ENCODE data around the gene WHRN.

Gene WHRN

DNA sequence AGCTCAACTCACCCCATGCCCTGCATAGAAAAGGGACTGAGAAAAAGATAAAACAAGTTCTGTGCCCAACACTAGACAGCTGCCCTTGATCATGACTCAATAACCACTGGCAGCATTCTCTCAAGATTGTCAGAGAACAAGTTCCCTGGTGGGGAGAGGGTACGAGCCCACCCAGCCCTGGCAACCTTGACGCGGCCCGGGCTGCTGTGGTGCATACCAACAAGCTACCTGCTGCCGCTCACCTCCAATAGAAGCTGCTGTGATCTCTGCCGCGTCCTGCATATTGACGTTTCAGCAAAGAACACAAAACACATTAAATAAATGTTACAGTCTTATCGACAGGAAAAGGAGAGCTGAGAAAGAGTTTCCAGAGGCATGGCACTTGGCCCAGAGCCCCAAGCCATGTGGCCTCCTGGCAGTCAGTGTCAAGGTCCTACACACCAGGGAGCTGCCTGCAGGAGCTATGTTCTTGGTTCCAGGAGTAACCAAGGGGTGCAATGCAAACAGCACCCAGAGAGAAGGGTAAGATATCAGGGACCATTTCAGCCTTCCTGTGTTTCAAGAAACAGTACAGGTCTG is 28.3 kb downstream of the WHRN start:
- H3K4me1 ChIP-seq (ENCODE audit: control insufficient read depth, insufficient read depth, low read length) = no peaks in the 10 kb centered on the region
- no peaks in the 10 kb centered on the region for H3K9me3 ChIP-seq (ENCODE audit: control insufficient read depth, insufficient read depth, low read length)
- H3K36me3 ChIP-seq (ENCODE audit: control insufficient read depth, insufficient read depth, low read length) = no peaks in the 10 kb centered on the region
- no peaks in the 10 kb centered on the region for H3K27me3 ChIP-seq (ENCODE audit: control insufficient read depth, insufficient read depth, low read length)
- no peak overlapping the region for H3K9ac ChIP-seq (ENCODE audit: low read depth, low read length)
- H3K4me3 ChIP-seq (ENCODE audit: low read depth, low read length) = no peak overlapping the region

DNA sequence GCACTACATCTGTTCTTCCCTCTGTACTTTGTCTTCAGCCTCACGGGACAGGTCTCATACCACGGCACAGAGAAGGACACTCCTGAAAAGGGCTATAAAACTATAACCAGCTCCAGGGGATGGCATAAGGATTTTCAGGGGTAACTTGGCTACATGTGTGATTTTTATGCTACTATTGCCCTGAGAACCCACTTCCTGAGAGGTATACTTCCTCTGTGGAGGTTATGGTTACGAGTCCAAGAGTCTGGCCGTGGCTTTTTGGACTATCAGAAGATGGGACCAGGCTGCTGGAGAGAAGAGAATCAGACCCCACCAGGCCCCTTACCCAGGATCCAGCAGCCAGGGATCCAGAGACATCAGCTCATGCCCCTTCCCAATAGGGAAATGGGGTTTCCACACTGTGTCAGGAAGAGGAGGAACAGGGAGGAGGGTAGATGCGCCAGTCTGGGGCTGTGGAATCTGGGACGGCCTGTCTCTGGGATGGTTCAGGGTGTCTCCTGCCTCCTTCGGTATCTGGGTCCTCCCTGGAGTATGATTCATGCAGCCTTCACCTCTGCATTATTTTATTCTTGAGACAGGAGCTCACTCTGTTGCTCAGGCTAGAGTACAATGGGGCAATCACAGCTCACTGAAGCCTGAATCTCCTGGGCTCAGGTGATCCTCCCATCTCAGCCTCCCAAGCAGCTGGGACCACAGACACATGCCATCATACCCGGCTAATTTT is 29.7 kb downstream of the WHRN start:
- no peaks in the 10 kb centered on the region for H3K27me3 ChIP-seq (ENCODE audit: control insufficient read depth, insufficient read depth, low read length)
- no peaks in the 10 kb centered on the region for H3K9me3 ChIP-seq (ENCODE audit: control insufficient read depth, insufficient read depth, low read length)
- no peak overlapping the region for H3K9ac ChIP-seq (ENCODE audit: low read depth, low read length)

DNA sequence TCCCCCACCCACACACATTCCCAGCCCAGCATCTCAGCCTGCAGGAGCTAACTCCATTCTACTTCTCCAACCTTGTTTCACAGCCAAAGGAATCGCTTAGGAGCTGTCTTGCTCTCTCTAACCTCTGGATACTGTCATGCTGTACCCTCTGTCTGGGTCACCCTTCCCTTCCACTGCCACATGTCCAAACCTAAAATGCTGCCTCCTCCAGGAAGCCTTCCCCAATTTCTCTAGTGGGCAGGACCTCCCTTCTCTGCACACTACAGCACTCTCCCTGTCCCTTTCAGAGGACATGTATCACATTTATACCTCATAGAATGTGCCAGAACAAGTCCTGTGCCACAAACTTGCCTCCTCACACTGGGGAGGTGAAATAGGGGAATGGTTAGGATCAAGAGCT is 30.8 kb downstream of the WHRN start:
- H3K4me1 ChIP-seq (ENCODE audit: control insufficient read depth, insufficient read depth, low read length) = no peaks in the 10 kb centered on the region
- H3K4me3 ChIP-seq (ENCODE audit: low read depth, low read length) = no peak overlapping the region
- H3K9ac ChIP-seq (ENCODE audit: low read depth, low read length) = no peak overlapping the region
- H3K36me3 ChIP-seq (ENCODE audit: control insufficient read depth, insufficient read depth, low read length) = peaks cover 3% of the 10 kb centered on the region
- H3K27me3 ChIP-seq (ENCODE audit: control insufficient read depth, insufficient read depth, low read length) = no peaks in the 10 kb centered on the region
- no peaks in the 10 kb centered on the region for H3K9me3 ChIP-seq (ENCODE audit: control insufficient read depth, insufficient read depth, low read length)

More for the DNA sequence above, 29.7 kb downstream of the WHRN start:
- Histone ChIP-seq H3K4me3 (ENCODE audit: low read depth, low read length) (no peak overlapping the region), H3K36me3 (ENCODE audit: control insufficient read depth, insufficient read depth, low read length) (no peaks in the 10 kb centered on the region), H3K4me1 (ENCODE audit: control insufficient read depth, insufficient read depth, low read length) (no peaks in the 10 kb centered on the region)

DNA sequence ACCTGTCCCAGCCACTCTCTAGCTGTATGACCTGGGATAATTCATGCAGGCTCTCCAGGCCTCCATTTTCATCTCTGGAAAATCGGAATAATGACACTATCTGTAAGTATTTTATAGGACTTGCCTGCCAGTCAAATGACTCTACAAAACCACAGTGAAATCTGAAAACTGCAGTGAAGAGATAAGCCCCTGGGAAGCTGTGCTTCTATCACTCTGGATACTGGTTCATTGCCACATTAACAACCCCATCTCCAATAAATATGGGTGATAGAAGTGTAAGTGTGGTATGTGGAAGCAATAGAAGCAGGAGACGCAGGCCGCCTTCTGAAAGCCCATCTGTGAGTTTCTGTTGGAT is 31.8 kb downstream of the WHRN start:
- Histone ChIP-seq H3K4me3 (ENCODE audit: low read depth, low read length) (no peak overlapping the region), H3K36me3 (ENCODE audit: control insufficient read depth, insufficient read depth, low read length) (peaks cover 8% of the 10 kb centered on the region), H3K4me1 (ENCODE audit: control insufficient read depth, insufficient read depth, low read length) (no peaks in the 10 kb centered on the region), H3K9me3 (ENCODE audit: control insufficient read depth, insufficient read depth, low read length) (no peaks in the 10 kb centered on the region), H3K27me3 (ENCODE audit: control insufficient read depth, insufficient read depth, low read length) (no peaks in the 10 kb centered on the region), H3K9ac (ENCODE audit: low read depth, low read length) (no peak overlapping the region)

DNA sequence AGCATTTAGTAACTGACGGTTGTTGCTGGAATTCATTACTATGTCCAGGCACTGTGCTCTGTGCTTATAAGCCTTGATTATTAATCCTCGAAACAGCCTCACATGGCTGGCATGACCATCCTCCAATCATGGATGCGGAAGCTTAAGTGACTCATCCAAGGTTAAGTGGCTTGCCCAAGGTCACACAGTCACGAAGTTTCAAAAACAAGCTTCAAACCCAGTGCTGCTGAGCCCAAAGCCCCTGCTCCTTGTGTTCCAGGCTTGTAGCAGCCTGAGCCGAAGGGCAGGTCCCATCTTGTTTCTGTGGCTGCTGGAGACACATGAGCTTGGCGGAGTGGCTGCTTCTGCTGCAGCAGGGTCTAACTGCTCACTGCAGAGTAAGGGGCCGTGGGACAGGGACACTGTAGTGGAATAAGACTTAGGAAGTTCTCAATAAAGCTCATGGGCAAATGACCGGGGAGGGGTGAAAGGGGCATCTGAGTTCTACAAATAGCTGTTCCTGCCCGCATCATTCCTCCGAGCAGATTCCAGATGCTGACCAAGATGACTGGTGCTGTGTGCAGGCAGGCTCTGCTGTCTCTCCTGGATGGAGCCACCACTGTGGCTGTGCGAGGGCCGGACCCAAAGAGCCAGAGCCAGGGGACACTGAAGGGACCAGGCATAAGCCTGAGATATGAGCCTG is 32.4 kb downstream of the WHRN start:
- peaks cover 8% of the 10 kb centered on the region for H3K36me3 ChIP-seq (ENCODE audit: control insufficient read depth, insufficient read depth, low read length)
- no peaks in the 10 kb centered on the region for H3K4me1 ChIP-seq (ENCODE audit: control insufficient read depth, insufficient read depth, low read length)
- no peaks in the 10 kb centered on the region for H3K9me3 ChIP-seq (ENCODE audit: control insufficient read depth, insufficient read depth, low read length)
- H3K27me3 ChIP-seq (ENCODE audit: control insufficient read depth, insufficient read depth, low read length) = no peaks in the 10 kb centered on the region
- H3K9ac ChIP-seq (ENCODE audit: low read depth, low read length) = no peak overlapping the region
- H3K4me3 ChIP-seq (ENCODE audit: low read depth, low read length) = no peak overlapping the region

DNA sequence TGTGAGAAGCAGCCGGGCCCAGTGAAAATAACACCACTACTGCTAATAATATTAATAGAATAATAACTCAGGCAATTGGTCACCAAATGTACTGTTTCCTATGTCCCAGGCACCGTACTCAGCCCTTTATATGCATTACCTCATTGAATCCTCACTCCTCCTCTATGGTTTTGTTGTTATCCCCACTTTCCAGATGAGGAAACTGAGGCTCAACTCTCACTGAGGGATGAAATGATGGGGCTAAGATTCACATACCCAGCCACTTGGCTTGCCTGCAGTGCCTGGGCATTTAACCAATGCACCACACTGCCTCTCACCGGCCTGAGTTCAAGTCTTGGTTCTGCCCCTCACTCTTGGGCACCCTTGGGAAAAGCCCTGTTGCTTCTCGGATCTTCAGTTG is 34.1 kb downstream of the WHRN start:
- H3K4me1 ChIP-seq (ENCODE audit: control insufficient read depth, insufficient read depth, low read length) = no peaks in the 10 kb centered on the region
- no peak overlapping the region for H3K9ac ChIP-seq (ENCODE audit: low read depth, low read length)
- no peaks in the 10 kb centered on the region for H3K27me3 ChIP-seq (ENCODE audit: control insufficient read depth, insufficient read depth, low read length)
- no peak overlapping the region for H3K4me3 ChIP-seq (ENCODE audit: low read depth, low read length)
- H3K36me3 ChIP-seq (ENCODE audit: control insufficient read depth, insufficient read depth, low read length) = peaks cover 8% of the 10 kb centered on the region
- H3K9me3 ChIP-seq (ENCODE audit: control insufficient read depth, insufficient read depth, low read length) = no peaks in the 10 kb centered on the region

DNA sequence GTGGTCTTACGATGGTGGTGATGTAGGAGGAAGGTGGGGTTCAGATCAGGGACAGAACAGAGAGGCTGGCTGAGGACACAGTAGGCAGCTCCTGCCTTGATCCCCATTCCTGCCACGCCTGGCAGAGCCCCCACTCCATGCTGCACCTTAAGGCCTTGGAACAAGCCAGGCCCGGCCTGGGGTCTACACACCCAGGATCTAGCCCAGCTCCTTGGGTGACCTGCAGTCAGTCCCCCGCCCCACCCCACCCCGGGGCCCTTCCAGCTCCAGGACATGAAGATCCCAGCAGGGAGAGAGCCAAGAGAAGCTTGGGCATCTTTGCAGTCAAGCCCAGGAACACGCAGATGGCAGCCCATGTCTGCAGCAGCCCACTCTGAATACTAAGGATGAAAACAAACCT is 34.7 kb downstream of the WHRN start:
- Histone ChIP-seq H3K9ac (ENCODE audit: low read depth, low read length) (no peak overlapping the region), H3K27me3 (ENCODE audit: control insufficient read depth, insufficient read depth, low read length) (no peaks in the 10 kb centered on the region), H3K36me3 (ENCODE audit: control insufficient read depth, insufficient read depth, low read length) (peaks cover 8% of the 10 kb centered on the region), H3K4me1 (ENCODE audit: control insufficient read depth, insufficient read depth, low read length) (no peaks in the 10 kb centered on the region), H3K9me3 (ENCODE audit: control insufficient read depth, insufficient read depth, low read length) (no peaks in the 10 kb centered on the region), H3K4me3 (ENCODE audit: low read depth, low read length) (no peak overlapping the region)

DNA sequence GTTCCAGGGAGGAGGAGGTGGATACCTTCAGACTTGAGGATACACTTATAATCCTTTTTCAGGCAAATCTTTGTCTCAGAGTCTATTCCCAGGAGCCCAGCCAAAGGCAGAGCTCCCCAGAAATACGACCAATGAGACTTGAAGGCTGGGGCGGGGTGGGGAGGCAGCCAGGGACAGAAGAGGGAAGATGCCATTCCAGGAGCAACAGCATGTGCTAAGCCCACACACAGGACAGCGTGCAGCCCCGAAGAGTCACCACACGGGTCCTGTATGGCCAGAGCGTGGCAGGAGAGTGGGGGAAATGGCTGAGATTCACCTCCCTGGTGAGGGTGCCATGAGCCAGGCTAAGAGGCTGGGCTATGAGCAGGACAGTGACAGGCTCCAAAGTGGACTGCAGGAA is 35.2 kb downstream of the WHRN start:
- Histone ChIP-seq H3K4me3 (ENCODE audit: low read depth, low read length) (no peak overlapping the region), H3K9ac (ENCODE audit: low read depth, low read length) (no peak overlapping the region), H3K36me3 (ENCODE audit: control insufficient read depth, insufficient read depth, low read length) (peaks cover 8% of the 10 kb centered on the region), H3K27me3 (ENCODE audit: control insufficient read depth, insufficient read depth, low read length) (no peaks in the 10 kb centered on the region), H3K4me1 (ENCODE audit: control insufficient read depth, insufficient read depth, low read length) (no peaks in the 10 kb centered on the region), H3K9me3 (ENCODE audit: control insufficient read depth, insufficient read depth, low read length) (no peaks in the 10 kb centered on the region)

DNA sequence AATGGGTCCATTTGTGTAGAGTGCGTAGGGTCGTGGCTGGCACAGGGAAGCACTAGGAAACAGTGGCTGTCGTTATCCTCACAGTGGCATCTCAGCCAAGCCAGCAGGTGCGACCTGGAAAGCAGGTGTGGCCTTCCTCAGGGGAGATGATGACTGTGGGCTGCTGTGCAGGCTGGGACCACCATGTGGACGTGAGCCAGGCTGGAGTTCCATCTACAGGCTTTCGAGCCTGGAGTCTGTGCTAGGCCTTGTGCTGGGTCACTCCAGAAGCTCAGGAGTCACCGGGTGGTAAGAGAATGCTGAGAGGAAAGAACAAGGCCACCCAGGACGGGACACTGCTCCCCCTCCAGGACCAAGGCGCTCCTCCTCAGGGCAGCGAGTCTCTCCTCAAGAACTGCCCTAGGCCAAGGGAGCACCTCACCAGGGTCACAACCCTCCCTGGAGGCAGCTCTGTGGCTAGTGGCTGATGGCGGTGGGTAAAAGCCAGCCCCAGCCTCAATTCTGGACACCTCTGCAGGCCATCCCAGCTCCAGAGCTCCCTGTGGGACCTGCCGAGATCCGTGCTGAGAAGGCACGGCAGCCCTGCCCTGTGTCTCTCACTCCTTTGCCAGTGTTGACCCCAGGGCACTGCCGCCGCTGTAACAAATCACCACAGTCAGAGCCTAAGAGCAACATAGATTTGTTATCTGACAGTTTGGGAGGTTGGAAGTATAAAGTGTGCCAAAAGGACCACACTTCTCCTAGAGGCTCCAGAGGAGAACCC is 36.0 kb downstream of the WHRN start:
- Histone ChIP-seq H3K4me3 (ENCODE audit: low read depth, low read length) (no peak overlapping the region), H3K4me1 (ENCODE audit: control insufficient read depth, insufficient read depth, low read length) (no peaks in the 10 kb centered on the region), H3K27me3 (ENCODE audit: control insufficient read depth, insufficient read depth, low read length) (no peaks in the 10 kb centered on the region), H3K36me3 (ENCODE audit: control insufficient read depth, insufficient read depth, low read length) (peaks cover 8% of the 10 kb centered on the region), H3K9me3 (ENCODE audit: control insufficient read depth, insufficient read depth, low read length) (no peaks in the 10 kb centered on the region), H3K9ac (ENCODE audit: low read depth, low read length) (no peak overlapping the region)

DNA sequence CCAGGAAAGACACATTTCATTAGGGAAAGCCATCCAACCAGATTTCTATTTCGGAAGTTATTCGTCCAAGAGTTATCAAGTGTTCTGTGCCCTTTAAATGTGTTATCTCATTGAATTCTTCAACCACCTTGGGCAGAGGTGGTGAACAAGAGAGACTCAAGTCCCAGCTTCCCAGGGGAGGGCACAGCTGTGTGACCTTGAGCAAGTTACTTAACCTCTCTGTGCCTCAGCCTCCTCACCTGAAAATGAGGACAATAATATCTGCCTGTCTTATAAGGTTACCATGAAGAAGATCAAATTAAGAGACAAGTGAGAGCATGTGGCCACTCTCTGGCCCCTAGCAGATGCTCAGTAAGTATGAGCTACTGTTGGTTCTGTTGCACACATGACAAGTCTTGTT is 37.4 kb downstream of the WHRN start:
- Histone ChIP-seq H3K4me1 (ENCODE audit: control insufficient read depth, insufficient read depth, low read length) (no peaks in the 10 kb centered on the region), H3K27me3 (ENCODE audit: control insufficient read depth, insufficient read depth, low read length) (no peaks in the 10 kb centered on the region), H3K4me3 (ENCODE audit: low read depth, low read length) (no peak overlapping the region), H3K9me3 (ENCODE audit: control insufficient read depth, insufficient read depth, low read length) (no peaks in the 10 kb centered on the region), H3K9ac (ENCODE audit: low read depth, low read length) (no peak overlapping the region), H3K36me3 (ENCODE audit: control insufficient read depth, insufficient read depth, low read length) (peaks cover 8% of the 10 kb centered on the region)

DNA sequence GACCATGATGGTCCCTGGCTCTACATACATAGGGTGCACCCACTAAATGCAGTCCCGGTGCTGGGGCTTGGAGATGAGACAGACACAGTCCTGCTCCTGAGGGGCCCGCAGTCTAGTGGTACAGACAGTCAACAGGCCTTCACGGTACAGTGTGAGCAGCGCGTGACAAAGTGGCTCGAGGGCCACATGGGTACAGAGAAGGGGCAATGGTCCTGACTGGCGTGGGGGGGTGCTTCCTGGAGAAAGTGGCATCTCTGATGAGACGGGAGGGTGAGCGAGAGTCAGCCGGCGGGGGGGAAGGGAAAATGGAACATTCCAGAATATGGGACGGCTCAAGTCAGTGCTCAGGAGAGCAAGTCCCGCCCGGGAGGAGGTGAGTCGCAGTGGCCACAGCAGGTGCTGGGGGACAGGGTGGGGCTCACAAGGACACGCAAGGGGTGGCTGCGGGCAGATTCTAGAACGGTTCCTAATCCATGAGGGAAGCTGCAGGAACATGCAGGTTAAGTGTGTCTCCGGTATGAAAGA is 38.0 kb downstream of the WHRN start:
- Histone ChIP-seq H3K9me3 (ENCODE audit: control insufficient read depth, insufficient read depth, low read length) (no peaks in the 10 kb centered on the region), H3K9ac (ENCODE audit: low read depth, low read length) (no peak overlapping the region), H3K4me1 (ENCODE audit: control insufficient read depth, insufficient read depth, low read length) (no peaks in the 10 kb centered on the region), H3K27me3 (ENCODE audit: control insufficient read depth, insufficient read depth, low read length) (no peaks in the 10 kb centered on the region), H3K4me3 (ENCODE audit: low read depth, low read length) (no peak overlapping the region), H3K36me3 (ENCODE audit: control insufficient read depth, insufficient read depth, low read length) (peaks cover 8% of the 10 kb centered on the region)

Measured in iPS-15b (cell line).